SK-N-MC (cell line): ENCODE measurements around the gene ADK.
A peak's percentile ranks its signal among the peaks of the same experiment; 100 is the strongest.

Source experiments
- EZH2 ChIP-seq: fragments of 200-600 bp; sonication (generic); IDR thresholded peaks from one replicate; pipeline ENCODE4 v1.6.1; 2017; ENCODE audit warnings: antibody characterized with exemption
- FOXP2 ChIP-seq: optimal IDR thresholded peaks from 2 replicates; pipeline ENCODE3; 2011; ENCODE audit warnings: mild to moderate bottlenecking, moderate library complexity; ENCODE audit not compliant: insufficient read depth; ENCODE audit errors: extremely low read length, control extremely low read depth
- POLR2AphosphoS5 ChIP-seq: IDR thresholded peaks from 2 replicates; pipeline ENCODE4 v1.6.1; 2012; ENCODE audit warnings: mild to moderate bottlenecking, low read depth, low read length, borderline replicate concordance

DNA sequence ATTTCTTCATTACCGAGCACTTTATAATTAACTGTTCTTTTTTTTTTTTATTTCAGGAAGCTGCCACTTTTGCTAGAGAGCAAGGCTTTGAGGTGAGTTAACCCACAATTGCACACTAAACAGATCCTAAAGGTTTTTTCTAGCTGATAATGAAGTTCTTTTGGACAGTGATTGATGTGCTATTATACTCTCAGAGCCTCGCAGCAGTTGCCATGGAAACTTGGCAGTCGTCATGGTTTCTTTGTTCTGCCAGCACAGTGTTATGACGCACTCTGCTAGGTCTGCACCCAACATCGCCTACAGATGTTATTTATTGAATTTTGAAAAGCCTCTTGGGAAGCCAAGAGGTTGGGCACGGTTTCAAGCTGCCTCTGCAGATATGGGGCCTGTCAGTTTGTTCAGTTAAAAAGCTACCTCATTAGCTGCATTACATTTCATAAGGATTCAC, 438.2 kb downstream of the ADK start:
- no peak for TF ChIP-seq EZH2
- TF ChIP-seq POLR2AphosphoS5, result no peak
- TF ChIP-seq FOXP2, result peak; percentile 64
